Dermis blood vessel endothelial cell (primary cell): ENCODE measurements around the gene MSANTD7. TPM values are rescaled to one million over a fixed set of nuclear protein-coding genes. Genes with fewer than 3 reads are reported as not detected.
"Not testable (repeated sequence)": the region's sequence is repeated elsewhere in the genome, so short reads cannot be mapped to it uniquely, and the experiment has no call there.

ENCODE experiments used
- DNase-seq: peaks from one replicate; pipeline ENCODE4 v3.0.0; 2010
- total RNA-seq: library from RNA; depleted of rRNA; stranded (reverse); fragments of >200 nt; gene quantifications from 2 replicates; pipeline ENCODE4 v1.2.3, GENCODE V29; 2014

MSANTD7 gene
- total RNA-seq, 1 donor from 2014 or later = 19.7 TPM

- peak; percentile 41 for DNase-seq
Measured at GRCh38 chr10:14838582-14839304, 637 bp downstream of the MSANTD7 start.

GRCh38 chr10:14839305-14839695 lies 1.2 kb downstream of the MSANTD7 start:
- DNase-seq = peak; percentile 18

- DNase-seq = no peak
Measured at GRCh38 chr10:14840178-14840577, 2.1 kb downstream of the MSANTD7 start.

- no peak for DNase-seq
Measured at GRCh38 chr10:14843327-14843988, 5.4 kb downstream of the MSANTD7 start.

GRCh38 chr10:14844948-14845347 lies 6.8 kb downstream of the MSANTD7 start:
- no peak for DNase-seq

- DNase-seq = no peak
Measured at GRCh38 chr10:14852236-14852635, 14.1 kb downstream of the MSANTD7 start.

- DNase-seq = no peak
Measured at GRCh38 chr10:14855453-14855852, 17.3 kb downstream of the MSANTD7 start.

- DNase-seq = no peak
Measured at GRCh38 chr10:14858338-14858960, 20.3 kb downstream of the MSANTD7 start.

GRCh38 chr10:14859043-14859442 lies 20.9 kb downstream of the MSANTD7 start:
- DNase-seq = no peak

- no peak for DNase-seq
Measured at GRCh38 chr10:14859775-14860174, 21.7 kb downstream of the MSANTD7 start.

GRCh38 chr10:14860791-14861190 lies 22.7 kb downstream of the MSANTD7 start:
- DNase-seq = no peak

GRCh38 chr10:14864466-14864865 lies 26.4 kb downstream of the MSANTD7 start:
- not testable (repeated sequence) for DNase-seq

GRCh38 chr10:14864871-14865270 lies 26.8 kb downstream of the MSANTD7 start:
- DNase-seq = not testable (repeated sequence)

- peak; percentile 28 for DNase-seq
Measured at GRCh38 chr10:14873090-14873760, 35.1 kb downstream of the MSANTD7 start.

- no peak for DNase-seq
Measured at GRCh38 chr10:14875941-14876340, 37.8 kb downstream of the MSANTD7 start.

GRCh38 chr10:14876764-14877163 lies 38.7 kb downstream of the MSANTD7 start:
- no peak for DNase-seq

- DNase-seq = peak; percentile 98
Measured at GRCh38 chr10:14878266-14879123, 40.4 kb downstream of the MSANTD7 start, which contains the start of gene SUV39H2. Gene SUV39H2, plus strand, starts transcription at chr10:14878866. Its CDS starts 23 bp downstream, at chr10:14878889.

GRCh38 chr10:14879124-14879927 lies 41.2 kb downstream of the MSANTD7 start:
- DNase-seq = peak; percentile 32

- DNase-seq = peak; percentile 7
Measured at GRCh38 chr10:14879928-14880193, 41.8 kb downstream of the MSANTD7 start.

GRCh38 chr10:14880229-14880628 lies 42.1 kb downstream of the MSANTD7 start:
- peak; percentile 16 for DNase-seq

- no peak for DNase-seq
Measured at GRCh38 chr10:14884082-14884481, 46.0 kb downstream of the MSANTD7 start.
